HepG2 (cell line): Measurements from ENCODE around the gene NAT10. TPM values are rescaled to one million over a fixed set of nuclear protein-coding genes. Genes with fewer than 3 reads are reported as not detected.
A peak's percentile ranks its signal among the peaks of the same experiment; 100 is the strongest.

Experiments
- FOXJ3 ChIP-seq: sonication (generic); formaldehyde crosslinking; IDR thresholded peaks from 2 replicates; pipeline ENCODE4 v1.4.0; 2020; ENCODE audit warnings: missing genetic modification reagents, mild to moderate bottlenecking, borderline replicate concordance
- HNRNPUL1 ChIP-seq: fragments of 200-400 bp; formaldehyde crosslinking; IDR thresholded peaks from 2 replicates; pipeline ENCODE4 v1.6.1; 2017; ENCODE audit warnings: low read depth, mild to moderate bottlenecking, low read length, moderate library complexity
- KDM4B ChIP-seq: sonication (generic); formaldehyde crosslinking; IDR thresholded peaks from 2 replicates; pipeline ENCODE4 v1.4.0; 2020; ENCODE audit warnings: missing genetic modification reagents
- MEF2D ChIP-seq: sonication (generic); formaldehyde crosslinking; IDR thresholded peaks from 2 replicates; pipeline ENCODE4 v1.5.1; 2020; ENCODE audit warnings: mild to moderate bottlenecking, missing genetic modification reagents
- NFAT5 ChIP-seq: sonication (generic); formaldehyde crosslinking; IDR thresholded peaks from 2 replicates; pipeline ENCODE4 v1.4.0; 2020; ENCODE audit warnings: missing genetic modification reagents
- NFATC3 ChIP-seq: sonication (generic); formaldehyde crosslinking; IDR thresholded peaks from 2 replicates; pipeline ENCODE4 v1.5.1; 2020; ENCODE audit warnings: mild to moderate bottlenecking, missing genetic modification reagents
- POGZ ChIP-seq: sonication (generic); formaldehyde crosslinking; IDR thresholded peaks from 2 replicates; pipeline ENCODE4 v1.4.0; 2020; ENCODE audit warnings: mild to moderate bottlenecking, missing genetic modification reagents
- POLR2AphosphoS2 ChIP-seq: IDR thresholded peaks from 2 replicates; pipeline ENCODE4 v1.6.1; 2011; ENCODE audit warnings: low read depth, low read length, improper control_type of control experiment
- TIGD3 ChIP-seq: sonication (generic); formaldehyde crosslinking; IDR thresholded peaks from 2 replicates; pipeline ENCODE4 v1.5.1; 2020; ENCODE audit warnings: mild to moderate bottlenecking, missing genetic modification reagents, borderline replicate concordance
- ZBTB33 ChIP-seq: sonication (generic); formaldehyde crosslinking; IDR thresholded peaks from 2 replicates; pipeline ENCODE4 v1.4.0; 2020; ENCODE audit warnings: missing genetic modification reagents
- ZNF326 ChIP-seq: sonication (generic); formaldehyde crosslinking; IDR thresholded peaks from 2 replicates; pipeline ENCODE4 v1.4.0; 2020; ENCODE audit warnings: missing genetic modification reagents, borderline replicate concordance
- ZNF609 ChIP-seq: sonication (generic); formaldehyde crosslinking; IDR thresholded peaks from 2 replicates; pipeline ENCODE4 v1.4.0; 2020; ENCODE audit warnings: mild to moderate bottlenecking, missing genetic modification reagents, borderline replicate concordance
- ZNF878 ChIP-seq: sonication (generic); formaldehyde crosslinking; IDR thresholded peaks from 2 replicates; pipeline ENCODE4 v1.8.1; 2023; ENCODE audit warnings: mild to moderate bottlenecking, missing genetic modification reagents, moderate library complexity
- polyA plus RNA-seq, 8 experiments: library from polyadenylated mRNA; depleted of rRNA in 3 of 8; stranded (reverse) in 7 of 8; unstranded in 1 of 8; fragments of >200 nt; fragmentation: Illumina TruSeq in 4 of 8; extraction: Trizol in 4 of 8; gene quantifications; 2 replicates each; pipeline versions ENCODE4 v1.2.1 to v1.2.3, GENCODE V29; 2011 to 2016; ENCODE audit warnings: low read depth in 4 of 8, missing spikeins in 1 of 8, mixed read lengths in 1 of 8; ENCODE audit not compliant: insufficient read depth in 1 of 8
- total RNA-seq, 5 experiments: library from RNA; depleted of rRNA; stranded (reverse); fragments of >200 nt; fragmentation: Illumina TruSeq; extraction: Trizol; gene quantifications; 2 replicates each; pipeline ENCODE4 v1.2.3, GENCODE V29; 2016; ENCODE audit warnings: low read depth in 1 of 5

Gene NAT10
- total and polyA plus RNA-seq, 2 of the 13 experiments (the other 11 are each of a cell fraction or from before 2014, with no cell fraction given), result 33.9 to 51.9 TPM

- TF ChIP-seq ZNF609 (CRISPR knock-in tag) (peak; percentile 45; the same call in 1 of the 2 replicates), HNRNPUL1 (no peak), ZBTB33 (CRISPR knock-in tag) (0 out of 2 replicates have a peak, but pooled peaks have one; percentile 46), ZNF326 (CRISPR knock-in tag) (peak; percentile 53; the same call in 1 of the 2 replicates), NFATC3 (CRISPR knock-in tag) (no peak), NFAT5 (CRISPR knock-in tag) (no peak), POLR2AphosphoS2 (peak; percentile 98; the same call in 1 of the 2 replicates), TIGD3 (CRISPR knock-in tag) (no peak), KDM4B (CRISPR knock-in tag) (0 out of 2 replicates have a peak, but pooled peaks have one; percentile 61), FOXJ3 (CRISPR knock-in tag) (0 out of 2 replicates have a peak, but pooled peaks have one; percentile 77), POGZ (peak; percentile 90), MEF2D (CRISPR knock-in tag) (no peak; the same call in 1 of the 2 replicates), ZNF878 (CRISPR knock-in tag) (no peak)
Observed at GRCh38 chr11:34105079-34105956, at the start of gene NAT10 (continued).
